Muscle of back (tissue), 11 donors: Measurements from ENCODE around the gene WWC2. TPM values are rescaled to one million over a fixed set of nuclear protein-coding genes. Genes with fewer than 3 reads are reported as not detected.
"Not testable (repeated sequence)": the region's sequence is repeated elsewhere in the genome, so short reads cannot be mapped to it uniquely, and the experiment has no call there.

ENCODE experiments used
- DNase-seq, 3 donors: peaks; one replicate each; pipeline versions ENCODE4 v3.0.0 to v3.0.0-alpha.2; 2013
- polyA plus RNA-seq, 10 donors: library from polyadenylated mRNA; unstranded; fragments of 120-200 nt; gene quantifications; one replicate each; pipeline ENCODE4 v1.2.1, GENCODE V29; 2013; ENCODE audit not compliant: insufficient read length in 10 of 10

Gene WWC2
- polyA plus RNA-seq, 10 donors = 16.8 to 26.3 (median 21.0) TPM

- DNase-seq = no peak
These were observed 192.0 kb downstream of the WWC2 start for GRCh38 chr4:183291070-183291469.

- no peak for DNase-seq
These were observed 196.7 kb downstream of the WWC2 start for GRCh38 chr4:183295711-183296110.

- DNase-seq = no peak
These were observed 198.6 kb downstream of the WWC2 start for GRCh38 chr4:183297675-183298074.

- peak in 1 of 3 donors; percentile 17 for DNase-seq
These were observed 200.4 kb downstream of the WWC2 start for GRCh38 chr4:183299464-183299863.

- DNase-seq = peak; percentile 9 to 36 (median 15)
These were observed 201.0 kb downstream of the WWC2 start for GRCh38 chr4:183300070-183300469.

GRCh38 chr4:183300655-183301054, 201.6 kb downstream of the WWC2 start:
- DNase-seq = peak in 2 of 3 donors; percentile 34 to 55

- DNase-seq = no peak
These were observed 204.2 kb downstream of the WWC2 start for GRCh38 chr4:183303301-183303700.

GRCh38 chr4:183304067-183304466, 205.0 kb downstream of the WWC2 start:
- DNase-seq = no peak

- DNase-seq = no peak
These were observed 205.5 kb downstream of the WWC2 start for GRCh38 chr4:183304538-183304937.

- DNase-seq = no peak
These were observed 207.8 kb downstream of the WWC2 start for GRCh38 chr4:183306811-183307210.

GRCh38 chr4:183312841-183313240, 213.8 kb downstream of the WWC2 start:
- no peak for DNase-seq

- DNase-seq = no peak
These were observed 215.3 kb downstream of the WWC2 start for GRCh38 chr4:183314336-183314735.

- DNase-seq = no peak
These were observed 215.7 kb downstream of the WWC2 start for GRCh38 chr4:183314806-183315205.

- no peak for DNase-seq
These were observed 219.6 kb downstream of the WWC2 start for GRCh38 chr4:183318656-183319055.

- DNase-seq = no peak
These were observed 221.4 kb downstream of the WWC2 start, which contains the start of gene CLDN22 for GRCh38 chr4:183320211-183321059. Gene CLDN22 (minus strand): TSS chr4:183320276. CDS start chr4:183320218, 58 bp downstream.

GRCh38 chr4:183321079-183321478, 222.0 kb downstream of the WWC2 start:
- no peak for DNase-seq

GRCh38 chr4:183321516-183321915, 222.5 kb downstream of the WWC2 start:
- no peak for DNase-seq

GRCh38 chr4:183322326-183322725, 223.3 kb downstream of the WWC2 start, which contains the start of gene CLDN24:
Gene CLDN24 (minus strand): TSS chr4:183322426. CDS start chr4:183322426, 0 bp downstream.
- no peak for DNase-seq

- DNase-seq = no peak
These were observed 224.2 kb downstream of the WWC2 start for GRCh38 chr4:183323295-183323694.

GRCh38 chr4:183324056-183324455, 225.0 kb downstream of the WWC2 start:
- not testable (repeated sequence) for DNase-seq

GRCh38 chr4:183324619-183325018, 225.6 kb downstream of the WWC2 start:
- no peak for DNase-seq

GRCh38 chr4:183326387-183326786, 227.3 kb downstream of the WWC2 start:
- DNase-seq = not testable (repeated sequence)

GRCh38 chr4:183326853-183327252, 227.8 kb downstream of the WWC2 start:
- DNase-seq = no peak
